WTC11 (cell line): ENCODE data around the gene GPC6. TPM values are rescaled to one million over a fixed set of nuclear protein-coding genes. Genes with fewer than 3 reads are reported as not detected.

Experiments
- ATAC-seq: fragments of 200-7000 bp; cut with Tn5 transposase; 2 replicates; pipeline ENCODE4 v1.10.0; 2021; ENCODE audit warnings: mild to moderate bottlenecking, moderate library complexity
- CTCF ChIA-PET: fragments of 300-600 bp; sonication (Branson Sonifier 250); formaldehyde crosslinking; loops from one replicate; lab custom pipeline; 2021; ENCODE audit warnings: antibody characterized with exemption; lab: Charles Lee
- POLR2A ChIA-PET: fragments of 350-600 bp; sonication (Branson Sonifier 250); formaldehyde crosslinking; loops from one replicate; lab custom pipeline; 2021; ENCODE audit warnings: antibody characterized with exemption; lab: Charles Lee
- DNase-seq: peaks from one replicate; pipeline ENCODE4 v3.0.0; 2021; ENCODE audit warnings: low spot score
- H3K27ac Mint-ChIP-seq: 2 replicates; pipeline ENCODE4 v1.8.0; 2021; ENCODE audit warnings: mixed read lengths
- H3K27me3 Mint-ChIP-seq: 2 replicates; pipeline ENCODE4 v1.8.0; 2021; ENCODE audit warnings: low read depth, mild to moderate bottlenecking, moderate library complexity, mixed read lengths
- H3K36me3 Mint-ChIP-seq: 2 replicates; pipeline ENCODE4 v1.8.0; 2021; ENCODE audit warnings: mixed read lengths
- H3K4me1 Mint-ChIP-seq: 2 replicates; pipeline ENCODE4 v1.8.0; 2022; ENCODE audit warnings: mixed read lengths
- H3K4me3 Mint-ChIP-seq: 2 replicates; pipeline ENCODE4 v1.8.0; 2021; ENCODE audit warnings: mild to moderate bottlenecking, moderate library complexity, mixed read lengths
- H3K9me3 Mint-ChIP-seq: 2 replicates; pipeline ENCODE4 v1.8.0; 2021; ENCODE audit warnings: mixed read lengths
- ATF1 ChIP-seq: sonication (generic); formaldehyde crosslinking; IDR thresholded peaks from 2 replicates; pipeline ENCODE4 v1.8.1; 2023; ENCODE audit warnings: mild to moderate bottlenecking, moderate library complexity, missing genetic modification reagents
- CBFB ChIP-seq: sonication (generic); formaldehyde crosslinking; IDR thresholded peaks from 2 replicates; pipeline ENCODE4 v1.8.1; 2022; ENCODE audit warnings: mild to moderate bottlenecking, low read depth, missing genetic modification reagents
- FOXJ3 ChIP-seq: sonication (generic); formaldehyde crosslinking; IDR thresholded peaks from 2 replicates; pipeline ENCODE4 v1.9.0; 2021; ENCODE audit warnings: missing genetic modification reagents, mild to moderate bottlenecking, borderline replicate concordance
- FOXK1 ChIP-seq: sonication (generic); formaldehyde crosslinking; IDR thresholded peaks from 2 replicates; pipeline ENCODE4 v1.8.0; 2022; ENCODE audit warnings: mild to moderate bottlenecking, moderate library complexity, missing genetic modification reagents
- GABPB1 ChIP-seq: sonication (generic); formaldehyde crosslinking; IDR thresholded peaks from 2 replicates; pipeline ENCODE4 v1.8.1; 2023; ENCODE audit warnings: mild to moderate bottlenecking, missing genetic modification reagents
- MYBL2 ChIP-seq: sonication (generic); formaldehyde crosslinking; IDR thresholded peaks from 2 replicates; pipeline ENCODE4 v1.8.1; 2023; ENCODE audit warnings: mild to moderate bottlenecking, moderate library complexity, missing genetic modification reagents
- NFYB ChIP-seq: sonication (generic); formaldehyde crosslinking; conservative IDR thresholded peaks from 2 replicates; pipeline ENCODE4 v1.8.0; 2022; ENCODE audit warnings: low read depth, missing genetic modification reagents
- OVOL2 ChIP-seq: fragments of 250-450 bp; sonication (Bioruptor Pico); IDR thresholded peaks from 2 replicates; pipeline ENCODE4 v1.9.0; 2021; ENCODE audit warnings: mild to moderate bottlenecking, borderline replicate concordance
- SMAD3 ChIP-seq: sonication (generic); formaldehyde crosslinking; IDR thresholded peaks from 2 replicates; pipeline ENCODE4 v1.8.0; 2022; ENCODE audit warnings: missing genetic modification reagents, mild to moderate bottlenecking, borderline replicate concordance
- TEAD4 ChIP-seq: sonication (generic); formaldehyde crosslinking; IDR thresholded peaks from 2 replicates; pipeline ENCODE4 v1.8.0; 2022; ENCODE audit warnings: mild to moderate bottlenecking, missing genetic modification reagents
- ZNF138 ChIP-seq: sonication (generic); formaldehyde crosslinking; conservative IDR thresholded peaks from 2 replicates; pipeline ENCODE4 v1.8.1; 2022; ENCODE audit warnings: mild to moderate bottlenecking, moderate library complexity, missing genetic modification reagents
- ZNF232 ChIP-seq: sonication (generic); formaldehyde crosslinking; IDR thresholded peaks from 2 replicates; pipeline ENCODE4 v1.8.0; 2022; ENCODE audit warnings: mild to moderate bottlenecking, missing genetic modification reagents
- ZNF263 ChIP-seq: sonication (generic); formaldehyde crosslinking; IDR thresholded peaks from 2 replicates; pipeline ENCODE4 v1.8.1; 2022; ENCODE audit warnings: low read depth, mild to moderate bottlenecking, moderate library complexity, missing genetic modification reagents
- ZNF317 ChIP-seq: sonication (generic); formaldehyde crosslinking; IDR thresholded peaks from 2 replicates; pipeline ENCODE4 v1.8.1; 2023; ENCODE audit warnings: low read depth, mild to moderate bottlenecking, moderate library complexity, missing genetic modification reagents, borderline replicate concordance
- ZNF671 ChIP-seq: fragments of 250-450 bp; sonication (Bioruptor Pico); IDR thresholded peaks from 2 replicates; pipeline ENCODE4 v1.8.0; 2021; ENCODE audit warnings: mild to moderate bottlenecking
- total RNA-seq: library from RNA; stranded (reverse); gene quantifications from 3 replicates; pipeline ENCODE4 v1.2.3, GENCODE V29; 2021
- TF ChIP-seq, protein P1 (sequence below): sonication (generic); formaldehyde crosslinking; IDR thresholded peaks from 2 replicates; pipeline ENCODE4 v1.8.0; 2022; ENCODE audit warnings: mild to moderate bottlenecking, missing genetic modification reagents
- TF ChIP-seq, protein P2 (sequence below): sonication (generic); formaldehyde crosslinking; IDR thresholded peaks from 2 replicates; pipeline ENCODE4 v1.8.1; 2022; ENCODE audit warnings: low read depth, missing genetic modification reagents, borderline replicate concordance
- TF ChIP-seq, protein P3 (sequence below): sonication (generic); formaldehyde crosslinking; IDR thresholded peaks from 2 replicates; pipeline ENCODE4 v1.8.1; 2023; ENCODE audit warnings: mild to moderate bottlenecking, missing genetic modification reagents
- TF ChIP-seq, protein P4 (sequence below): fragments of 250-450 bp; sonication (Bioruptor Pico); IDR thresholded peaks from 2 replicates; pipeline ENCODE4 v1.9.0; 2021; ENCODE audit warnings: moderate library complexity, mild to moderate bottlenecking, inconsistent platforms, borderline replicate concordance
- TF ChIP-seq, protein P5 (sequence below): sonication (generic); formaldehyde crosslinking; IDR thresholded peaks from 2 replicates; pipeline ENCODE4 v1.8.0; 2022; ENCODE audit warnings: missing genetic modification reagents
- TF ChIP-seq, protein P6 (sequence below): fragments of 250-450 bp; sonication (Bioruptor Pico); IDR thresholded peaks from 2 replicates; pipeline ENCODE4 v2.1.2; 2022; ENCODE audit warnings: mild to moderate bottlenecking, moderate library complexity

GPC6 gene
- total RNA-seq, 1 experiment from 2014 or later: 19.5 TPM

DNA sequence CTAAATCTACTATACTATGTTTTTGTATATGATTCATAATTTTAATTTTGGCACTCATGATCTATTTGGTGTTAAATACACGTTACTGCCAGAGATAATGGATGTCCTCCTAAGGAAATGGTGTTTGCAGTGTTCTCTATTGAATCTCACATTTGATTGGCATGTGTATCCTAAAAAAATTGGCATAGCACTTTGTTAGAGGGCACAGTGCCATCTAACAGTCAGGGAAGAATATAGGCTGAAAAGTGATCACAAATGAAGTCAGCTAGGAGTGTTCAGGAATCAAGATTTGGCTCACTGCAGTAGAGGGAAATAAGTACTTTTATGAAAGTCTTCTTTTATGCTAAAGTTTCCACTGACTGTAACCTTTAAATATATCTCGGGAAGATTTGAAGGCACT lies 624.6 kb downstream of the GPC6 start:
- Mint-ChIP-seq H3K27ac (no peak overlapping the region), H3K4me3 (no peak overlapping the region), H3K36me3 (no peaks in the 10 kb centered on the region), H3K4me1 (peaks cover 18% of the 10 kb centered on the region), H3K27me3 (no peaks in the 10 kb centered on the region), H3K9me3 (no peaks in the 10 kb centered on the region)
- no peak for DNase-seq
- TF ChIP-seq ZNF317 (no peak), ATF1 (CRISPR knock-in tag) (no peak), SMAD3 (no peak), ZNF263 (no peak), FOXJ3 (no peak), ZNF232 (no peak), FOXK1 (CRISPR knock-in tag) (no peak), ZNF671 (no peak), TEAD4 (no peak), GABPB1 (no peak), MYBL2 (no peak)
- TF ChIP-seq, protein P1, sequence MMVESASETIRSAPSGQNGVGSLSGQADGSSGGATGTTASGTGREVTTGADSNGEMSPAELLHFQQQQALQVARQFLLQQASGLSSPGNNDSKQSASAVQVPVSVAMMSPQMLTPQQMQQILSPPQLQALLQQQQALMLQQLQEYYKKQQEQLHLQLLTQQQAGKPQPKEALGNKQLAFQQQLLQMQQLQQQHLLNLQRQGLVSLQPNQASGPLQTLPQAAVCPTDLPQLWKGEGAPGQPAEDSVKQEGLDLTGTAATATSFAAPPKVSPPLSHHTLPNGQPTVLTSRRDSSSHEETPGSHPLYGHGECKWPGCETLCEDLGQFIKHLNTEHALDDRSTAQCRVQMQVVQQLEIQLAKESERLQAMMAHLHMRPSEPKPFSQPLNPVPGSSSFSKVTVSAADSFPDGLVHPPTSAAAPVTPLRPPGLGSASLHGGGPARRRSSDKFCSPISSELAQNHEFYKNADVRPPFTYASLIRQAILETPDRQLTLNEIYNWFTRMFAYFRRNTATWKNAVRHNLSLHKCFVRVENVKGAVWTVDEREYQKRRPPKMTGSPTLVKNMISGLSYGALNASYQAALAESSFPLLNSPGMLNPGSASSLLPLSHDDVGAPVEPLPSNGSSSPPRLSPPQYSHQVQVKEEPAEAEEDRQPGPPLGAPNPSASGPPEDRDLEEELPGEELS (CRISPR knock-in tag): no peak
- TF ChIP-seq, protein P2, sequence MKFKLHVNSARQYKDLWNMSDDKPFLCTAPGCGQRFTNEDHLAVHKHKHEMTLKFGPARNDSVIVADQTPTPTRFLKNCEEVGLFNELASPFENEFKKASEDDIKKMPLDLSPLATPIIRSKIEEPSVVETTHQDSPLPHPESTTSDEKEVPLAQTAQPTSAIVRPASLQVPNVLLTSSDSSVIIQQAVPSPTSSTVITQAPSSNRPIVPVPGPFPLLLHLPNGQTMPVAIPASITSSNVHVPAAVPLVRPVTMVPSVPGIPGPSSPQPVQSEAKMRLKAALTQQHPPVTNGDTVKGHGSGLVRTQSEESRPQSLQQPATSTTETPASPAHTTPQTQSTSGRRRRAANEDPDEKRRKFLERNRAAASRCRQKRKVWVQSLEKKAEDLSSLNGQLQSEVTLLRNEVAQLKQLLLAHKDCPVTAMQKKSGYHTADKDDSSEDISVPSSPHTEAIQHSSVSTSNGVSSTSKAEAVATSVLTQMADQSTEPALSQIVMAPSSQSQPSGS (CRISPR knock-in tag): no peak
- ChIA-PET POLR2A (no interaction called here), CTCF (no interaction called here)
- no peak for ATAC-seq

DNA sequence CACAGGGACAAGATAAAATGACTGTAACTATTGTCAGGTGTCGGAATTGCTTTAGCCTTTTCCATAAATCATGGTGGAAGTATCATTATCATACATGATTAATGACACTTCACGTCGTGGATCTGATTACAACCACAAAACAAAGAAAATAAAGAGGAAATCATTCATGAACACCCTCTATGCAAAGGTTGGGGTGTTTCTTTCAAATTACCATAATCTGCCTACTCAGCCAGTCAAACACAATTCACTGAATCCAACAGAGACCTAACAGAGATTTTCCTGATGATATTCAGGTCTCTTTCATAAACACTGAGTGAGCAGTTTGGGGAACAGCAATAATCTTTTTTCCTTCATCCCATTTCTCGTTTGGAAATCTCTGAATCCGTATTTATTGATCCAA lies 627.3 kb downstream of the GPC6 start:
- CTCF ChIA-PET: no interaction called here

More for the DNA sequence above, 627.3 kb downstream of the GPC6 start:
- Mint-ChIP-seq H3K36me3 (no peaks in the 10 kb centered on the region), H3K4me1 (peaks cover 6% of the 10 kb centered on the region), H3K9me3 (no peaks in the 10 kb centered on the region), H3K4me3 (no peak overlapping the region), H3K27me3 (no peaks in the 10 kb centered on the region), H3K27ac (no peak overlapping the region)
- DNase-seq (no peak), ATAC-seq (no peak)
- POLR2A ChIA-PET: no interaction called here
- TF ChIP-seq, protein P3, sequence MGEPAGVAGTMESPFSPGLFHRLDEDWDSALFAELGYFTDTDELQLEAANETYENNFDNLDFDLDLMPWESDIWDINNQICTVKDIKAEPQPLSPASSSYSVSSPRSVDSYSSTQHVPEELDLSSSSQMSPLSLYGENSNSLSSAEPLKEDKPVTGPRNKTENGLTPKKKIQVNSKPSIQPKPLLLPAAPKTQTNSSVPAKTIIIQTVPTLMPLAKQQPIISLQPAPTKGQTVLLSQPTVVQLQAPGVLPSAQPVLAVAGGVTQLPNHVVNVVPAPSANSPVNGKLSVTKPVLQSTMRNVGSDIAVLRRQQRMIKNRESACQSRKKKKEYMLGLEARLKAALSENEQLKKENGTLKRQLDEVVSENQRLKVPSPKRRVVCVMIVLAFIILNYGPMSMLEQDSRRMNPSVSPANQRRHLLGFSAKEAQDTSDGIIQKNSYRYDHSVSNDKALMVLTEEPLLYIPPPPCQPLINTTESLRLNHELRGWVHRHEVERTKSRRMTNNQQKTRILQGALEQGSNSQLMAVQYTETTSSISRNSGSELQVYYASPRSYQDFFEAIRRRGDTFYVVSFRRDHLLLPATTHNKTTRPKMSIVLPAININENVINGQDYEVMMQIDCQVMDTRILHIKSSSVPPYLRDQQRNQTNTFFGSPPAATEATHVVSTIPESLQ: no peak
- TF ChIP-seq, protein P4, sequence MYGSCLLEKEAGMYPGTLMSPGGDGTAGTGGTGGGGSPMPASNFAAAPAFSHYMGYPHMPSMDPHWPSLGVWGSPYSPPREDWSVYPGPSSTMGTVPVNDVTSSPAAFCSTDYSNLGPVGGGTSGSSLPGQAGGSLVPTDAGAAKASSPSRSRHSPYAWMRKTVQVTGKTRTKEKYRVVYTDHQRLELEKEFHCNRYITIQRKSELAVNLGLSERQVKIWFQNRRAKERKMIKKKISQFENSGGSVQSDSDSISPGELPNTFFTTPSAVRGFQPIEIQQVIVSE: no peak
- TF ChIP-seq OVOL2: no peak
- no peak for TF ChIP-seq CBFB (CRISPR knock-in tag)
- TF ChIP-seq NFYB: no peak
- no peak for TF ChIP-seq ZNF263
- no peak for TF ChIP-seq ZNF138 (CRISPR knock-in tag)
- TF ChIP-seq, protein P5, sequence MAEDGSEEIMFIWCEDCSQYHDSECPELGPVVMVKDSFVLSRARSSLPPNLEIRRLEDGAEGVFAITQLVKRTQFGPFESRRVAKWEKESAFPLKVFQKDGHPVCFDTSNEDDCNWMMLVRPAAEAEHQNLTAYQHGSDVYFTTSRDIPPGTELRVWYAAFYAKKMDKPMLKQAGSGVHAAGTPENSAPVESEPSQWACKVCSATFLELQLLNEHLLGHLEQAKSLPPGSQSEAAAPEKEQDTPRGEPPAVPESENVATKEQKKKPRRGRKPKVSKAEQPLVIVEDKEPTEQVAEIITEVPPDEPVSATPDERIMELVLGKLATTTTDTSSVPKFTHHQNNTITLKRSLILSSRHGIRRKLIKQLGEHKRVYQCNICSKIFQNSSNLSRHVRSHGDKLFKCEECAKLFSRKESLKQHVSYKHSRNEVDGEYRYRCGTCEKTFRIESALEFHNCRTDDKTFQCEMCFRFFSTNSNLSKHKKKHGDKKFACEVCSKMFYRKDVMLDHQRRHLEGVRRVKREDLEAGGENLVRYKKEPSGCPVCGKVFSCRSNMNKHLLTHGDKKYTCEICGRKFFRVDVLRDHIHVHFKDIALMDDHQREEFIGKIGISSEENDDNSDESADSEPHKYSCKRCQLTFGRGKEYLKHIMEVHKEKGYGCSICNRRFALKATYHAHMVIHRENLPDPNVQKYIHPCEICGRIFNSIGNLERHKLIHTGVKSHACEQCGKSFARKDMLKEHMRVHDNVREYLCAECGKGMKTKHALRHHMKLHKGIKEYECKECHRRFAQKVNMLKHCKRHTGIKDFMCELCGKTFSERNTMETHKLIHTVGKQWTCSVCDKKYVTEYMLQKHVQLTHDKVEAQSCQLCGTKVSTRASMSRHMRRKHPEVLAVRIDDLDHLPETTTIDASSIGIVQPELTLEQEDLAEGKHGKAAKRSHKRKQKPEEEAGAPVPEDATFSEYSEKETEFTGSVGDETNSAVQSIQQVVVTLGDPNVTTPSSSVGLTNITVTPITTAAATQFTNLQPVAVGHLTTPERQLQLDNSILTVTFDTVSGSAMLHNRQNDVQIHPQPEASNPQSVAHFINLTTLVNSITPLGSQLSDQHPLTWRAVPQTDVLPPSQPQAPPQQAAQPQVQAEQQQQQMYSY (CRISPR knock-in tag): no peak
- TF ChIP-seq, protein P6, sequence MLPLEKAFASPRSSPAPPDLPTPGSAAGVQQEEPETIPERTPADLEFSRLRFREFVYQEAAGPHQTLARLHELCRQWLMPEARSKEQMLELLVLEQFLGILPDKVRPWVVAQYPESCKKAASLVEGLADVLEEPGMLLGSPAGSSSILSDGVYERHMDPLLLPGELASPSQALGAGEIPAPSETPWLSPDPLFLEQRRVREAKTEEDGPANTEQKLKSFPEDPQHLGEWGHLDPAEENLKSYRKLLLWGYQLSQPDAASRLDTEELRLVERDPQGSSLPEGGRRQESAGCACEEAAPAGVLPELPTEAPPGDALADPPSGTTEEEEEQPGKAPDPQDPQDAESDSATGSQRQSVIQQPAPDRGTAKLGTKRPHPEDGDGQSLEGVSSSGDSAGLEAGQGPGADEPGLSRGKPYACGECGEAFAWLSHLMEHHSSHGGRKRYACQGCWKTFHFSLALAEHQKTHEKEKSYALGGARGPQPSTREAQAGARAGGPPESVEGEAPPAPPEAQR (CRISPR knock-in tag): no peak
